Thymus (tissue), 11 donors: ENCODE data around the gene ANKS1B. TPM values are rescaled to one million over a fixed set of nuclear protein-coding genes. Genes with fewer than 3 reads are reported as not detected.
"Not testable (repeated sequence)": the region's sequence is repeated elsewhere in the genome, so short reads cannot be mapped to it uniquely, and the experiment has no call there.

ENCODE experiments used
- DNase-seq, 9 donors: peaks; one replicate each; pipeline ENCODE4 v3.0.0-alpha.2; 2013; ENCODE audit warnings: low spot score in 9 of 9, low read depth in 6 of 9, missing footprints in 1 of 9
- H3K27ac ChIP-seq, 2 donors: one replicate each; pipeline ENCODE4 v1.5.1; 2013; ENCODE audit warnings: control low read depth in 1 of 2, low read depth in 1 of 2, low read length in 1 of 2, mild to moderate bottlenecking in 1 of 2, moderate library complexity in 1 of 2
- H3K27me3 ChIP-seq, 2 donors: one replicate each; pipeline ENCODE4 v1.5.1; 2013; ENCODE audit warnings: low read length in 1 of 2; ENCODE audit not compliant: control insufficient read depth in 2 of 2, insufficient read depth in 1 of 2
- H3K36me3 ChIP-seq, 2 donors: one replicate each; pipeline ENCODE4 v1.5.1; 2013; ENCODE audit warnings: low read length in 1 of 2, mild to moderate bottlenecking in 1 of 2, moderate library complexity in 1 of 2; ENCODE audit not compliant: control insufficient read depth in 2 of 2, insufficient read depth in 2 of 2
- H3K4me1 ChIP-seq, 2 donors: one replicate each; pipeline ENCODE4 v1.5.1; 2013; ENCODE audit warnings: low read length in 2 of 2; ENCODE audit not compliant: control insufficient read depth in 2 of 2, insufficient read depth in 2 of 2
- H3K4me3 ChIP-seq, 2 donors: one replicate each; pipeline ENCODE4 v1.5.1; 2013; ENCODE audit warnings: low read length in 2 of 2, control low read depth in 1 of 2, mild to moderate bottlenecking in 1 of 2
- H3K9me3 ChIP-seq, 2 donors: one replicate each; pipeline ENCODE4 v1.5.1; 2013; ENCODE audit warnings: low read length in 1 of 2, mild to moderate bottlenecking in 1 of 2; ENCODE audit not compliant: control insufficient read depth in 2 of 2, insufficient read depth in 1 of 2
- WGBS: extraction: QIAGEN DNeasy Blood & Tissue Kit; methylation state at CpG from one replicate; pipeline ENCODE4 v1.1.7; 2013; 5-methylcytosine and 5-hydroxymethylcytosine counted together
- polyA plus RNA-seq: library from polyadenylated mRNA; stranded (reverse); fragments of 200-250 nt; gene quantifications from one replicate; pipeline ENCODE4 v1.2.3, GENCODE V29; 2013
- total RNA-seq: library from RNA; stranded (reverse); fragments of 120-200 nt; gene quantifications from one replicate; pipeline ENCODE4 v1.2.4, GENCODE V29; 2013
- donor health status: healthy.

Gene ANKS1B
- total and polyA plus RNA-seq, 2 donors: 3.5 to 4.9 TPM

GRCh38 chr12:99250091-99250490 is 734.6 kb downstream of the ANKS1B start:
- H3K4me1 ChIP-seq: no peaks in the 10 kb centered on the region
- no peaks in the 10 kb centered on the region for H3K27me3 ChIP-seq
- 90% methylated on average over 3 of the region's 3 CpGs for WGBS
- DNase-seq: no peak
- H3K27ac ChIP-seq: no peak overlapping the region
- no peaks in the 10 kb centered on the region for H3K9me3 ChIP-seq
- H3K4me3 ChIP-seq: no peak overlapping the region
- H3K36me3 ChIP-seq: no peaks in the 10 kb centered on the region

- H3K27me3 ChIP-seq: no peaks in the 10 kb centered on the region
- H3K4me1 ChIP-seq: no peaks in the 10 kb centered on the region
- H3K27ac ChIP-seq: no peak overlapping the region
- WGBS: 77% methylated on average over 4 of the region's 4 CpGs
- H3K36me3 ChIP-seq: no peaks in the 10 kb centered on the region
- H3K9me3 ChIP-seq: no peaks in the 10 kb centered on the region
- DNase-seq: no peak
- no peak overlapping the region for H3K4me3 ChIP-seq
Measured at GRCh38 chr12:99249543-99249942, 735.2 kb downstream of the ANKS1B start.

DNA sequence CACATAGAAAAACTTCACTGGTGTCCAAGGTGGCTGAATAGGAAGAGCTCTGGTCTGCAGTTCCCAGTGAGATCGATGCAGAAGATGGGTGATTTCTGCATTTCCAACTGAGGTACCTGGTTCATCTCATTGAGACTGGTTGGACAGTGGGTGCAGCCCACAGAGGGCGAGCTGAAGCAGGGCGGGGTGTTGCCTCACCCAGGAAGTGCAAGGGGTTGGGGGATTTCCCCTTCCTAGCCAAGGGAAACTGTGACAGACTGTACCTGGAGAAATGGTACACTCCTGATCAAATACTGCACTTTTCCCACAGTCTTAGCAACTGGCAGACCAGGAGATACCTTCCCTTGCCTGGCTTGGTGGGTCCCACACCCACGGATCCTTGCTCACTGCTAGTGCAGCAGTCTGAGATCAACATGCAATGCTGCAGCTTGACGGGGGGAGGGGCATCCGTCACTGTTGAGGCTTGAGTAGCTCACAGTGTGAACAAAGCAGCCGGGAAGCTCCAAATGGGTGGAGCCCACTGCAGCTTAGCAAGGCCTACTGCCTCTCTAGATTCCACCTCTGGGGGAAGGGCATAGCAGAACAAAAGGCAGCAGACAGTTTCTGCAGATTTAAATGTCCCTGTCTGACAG is 746.7 kb downstream of the ANKS1B start:
- not testable (repeated sequence) for H3K4me1 ChIP-seq, H3K36me3 ChIP-seq, H3K4me3 ChIP-seq, H3K27me3 ChIP-seq, DNase-seq, H3K9me3 ChIP-seq, H3K27ac ChIP-seq
- 61% methylated on average over 7 of the region's 7 CpGs for WGBS

DNA sequence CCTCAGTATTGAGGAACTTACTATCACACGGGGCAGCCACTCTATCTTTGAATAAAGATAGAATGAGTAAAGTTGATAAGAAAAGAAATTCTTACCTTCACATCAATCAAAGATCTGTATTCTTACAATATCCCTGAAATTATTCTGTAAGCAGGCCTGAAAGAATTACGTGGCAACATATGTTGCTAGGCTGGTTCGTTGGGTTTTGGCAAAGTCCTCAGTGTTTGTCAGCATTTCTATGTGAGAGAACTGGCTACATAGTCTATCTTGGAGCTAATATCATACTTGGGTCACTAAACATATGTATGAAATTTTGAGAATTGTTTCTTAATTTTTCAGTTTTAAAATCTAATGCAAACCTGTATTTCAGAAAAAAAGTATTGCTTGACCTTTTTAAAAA is 749.4 kb downstream of the ANKS1B start:
- no peak overlapping the region for H3K4me3 ChIP-seq
- DNase-seq: no peak
- WGBS: 78% methylated on average over 3 of the region's 3 CpGs
- H3K36me3 ChIP-seq: no peaks in the 10 kb centered on the region
- no peak overlapping the region for H3K27ac ChIP-seq
- H3K4me1 ChIP-seq: no peaks in the 10 kb centered on the region
- no peaks in the 10 kb centered on the region for H3K9me3 ChIP-seq
- no peaks in the 10 kb centered on the region for H3K27me3 ChIP-seq

- H3K4me3 ChIP-seq: no peak overlapping the region
- DNase-seq: no peak
Measured at GRCh38 chr12:99234702-99235101, 750.0 kb downstream of the ANKS1B start.

DNA sequence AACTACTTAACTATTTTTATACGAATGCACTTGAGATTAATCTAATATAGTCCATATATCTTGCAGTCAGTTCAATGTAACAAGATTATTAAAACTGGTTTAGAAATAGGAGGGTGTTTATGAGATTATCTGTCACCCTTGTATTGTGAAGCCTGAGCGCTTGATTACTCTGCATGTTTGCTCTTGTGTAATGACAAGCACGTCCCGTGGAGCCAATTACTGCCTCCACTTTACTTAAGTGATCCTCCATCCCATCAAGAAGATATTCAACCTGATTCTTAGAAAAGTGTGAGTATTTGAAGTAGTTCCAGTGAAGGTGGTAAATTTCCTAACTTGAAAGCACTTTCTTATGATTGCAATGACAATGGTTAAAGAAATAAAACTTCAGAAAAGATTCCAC is 752.4 kb downstream of the ANKS1B start:
- Histone ChIP-seq H3K36me3 (no peaks in the 10 kb centered on the region), H3K27me3 (no peaks in the 10 kb centered on the region), H3K9me3 (no peaks in the 10 kb centered on the region), H3K4me1 (no peaks in the 10 kb centered on the region), H3K4me3 (no peak overlapping the region), H3K27ac (no peak overlapping the region)
- no peak for DNase-seq
- 85% methylated on average over 4 of the region's 4 CpGs for WGBS

More at GRCh38 chr12:99234702-99235101, 750.0 kb downstream of the ANKS1B start:
- no peak overlapping the region for H3K27ac ChIP-seq
- no peaks in the 10 kb centered on the region for H3K9me3 ChIP-seq
- no peaks in the 10 kb centered on the region for H3K36me3 ChIP-seq
- WGBS: 95% methylated on average over 1 of the region's 1 CpG
- no peaks in the 10 kb centered on the region for H3K4me1 ChIP-seq
- no peaks in the 10 kb centered on the region for H3K27me3 ChIP-seq

GRCh38 chr12:99231031-99231430 is 753.7 kb downstream of the ANKS1B start:
- no peaks in the 10 kb centered on the region for H3K9me3 ChIP-seq
- DNase-seq: no peak
- WGBS: 72% methylated on average over 1 of the region's 1 CpG

GRCh38 chr12:99224237-99224636 is 760.5 kb downstream of the ANKS1B start:
- Histone ChIP-seq H3K27ac (no peak overlapping the region), H3K4me1 (no peaks in the 10 kb centered on the region), H3K4me3 (no peak overlapping the region), H3K9me3 (no peaks in the 10 kb centered on the region), H3K36me3 (no peaks in the 10 kb centered on the region), H3K27me3 (no peaks in the 10 kb centered on the region)
- no peak for DNase-seq
- 72% methylated on average over 5 of the region's 5 CpGs for WGBS

More at GRCh38 chr12:99231031-99231430, 753.7 kb downstream of the ANKS1B start:
- no peak overlapping the region for H3K27ac ChIP-seq
- H3K4me1 ChIP-seq: no peaks in the 10 kb centered on the region
- H3K36me3 ChIP-seq: no peaks in the 10 kb centered on the region
- no peaks in the 10 kb centered on the region for H3K27me3 ChIP-seq
- no peak overlapping the region for H3K4me3 ChIP-seq

DNA sequence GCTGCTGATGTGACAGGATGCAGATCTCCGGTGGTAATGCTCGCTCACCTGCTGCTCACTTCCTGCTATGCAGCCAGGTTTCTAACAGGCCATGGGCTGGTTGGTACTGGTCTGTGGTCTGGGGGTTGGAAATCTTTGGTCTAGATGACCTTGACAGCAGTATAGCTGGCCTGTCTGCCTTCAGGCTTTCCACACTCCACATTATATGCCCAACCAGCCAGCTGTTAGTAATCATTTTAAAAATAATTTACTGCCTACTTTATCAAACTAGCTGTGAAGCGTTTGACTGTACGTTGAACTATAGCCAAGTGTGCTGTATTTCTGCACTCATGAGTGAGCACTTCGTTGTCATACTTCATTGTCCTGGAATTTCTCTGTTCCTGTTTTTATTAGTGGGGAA is 761.2 kb downstream of the ANKS1B start:
- Histone ChIP-seq H3K4me3 (no peak overlapping the region), H3K9me3 (no peaks in the 10 kb centered on the region), H3K4me1 (no peaks in the 10 kb centered on the region), H3K36me3 (no peaks in the 10 kb centered on the region), H3K27me3 (no peaks in the 10 kb centered on the region), H3K27ac (no peak overlapping the region)
- no peak for DNase-seq
- 90% methylated on average over 5 of the region's 5 CpGs for WGBS
